GM12873 (cell line): ENCODE measurements around the gene ZNF689.

Source experiments
- CTCF ChIP-seq: IDR thresholded peaks from 2 replicates; pipeline ENCODE4 v1.5.1; 2012; ENCODE audit warnings: low read depth, mild to moderate bottlenecking, moderate library complexity, low read length, control low read depth; ENCODE audit not compliant: insufficient read depth; ENCODE audit errors: missing control alignments

Gene ZNF689

GRCh38 chr16:30555315-30556124 lies 54.7 kb downstream of the ZNF689 start:
- TF ChIP-seq CTCF = no peak

GRCh38 chr16:30554557-30555314 lies 55.5 kb downstream of the ZNF689 start:
- TF ChIP-seq CTCF = no peak

GRCh38 chr16:30553393-30553899 lies 56.7 kb downstream of the ZNF689 start:
- no peak for TF ChIP-seq CTCF

GRCh38 chr16:30552956-30553355 lies 57.2 kb downstream of the ZNF689 start:
- TF ChIP-seq CTCF = no peak
